ENCODE data around the gene PHYHD1. TPM values are rescaled to one million over a fixed set of nuclear protein-coding genes. Genes with fewer than 3 reads are reported as not detected.

Gene PHYHD1
- total RNA-seq, 2 donors from 2014 or later: 48.8 to 65.3 TPM

GRCh38 chr9:128899566-128900322 is 21.0 kb upstream of the PHYHD1 start:
- no peak for TF ChIP-seq CTCF (IDR thresholded peaks at IDR 0.05)
- DNase-seq: no peak
- H3K4me1 ChIP-seq: peaks cover 12% of the 10 kb centered on the region
- intact Hi-C loops (cut with DNase I): no loop called here
- WGBS, 2 donors: 56 to 76% methylated on average over 8 of the region's 8 CpGs
- peak overlapping the region in 3 of 4 donors; percentile 0 to 37 (median 21) for H3K27ac ChIP-seq
- H3K9me3 ChIP-seq: no peaks in the 10 kb centered on the region
- ATAC-seq: peak; percentile 28
- H3K36me3 ChIP-seq (replicated peaks in 1 of 2; ENCODE audit: insufficient read depth in 1 of 2, low read depth in 2 of 2): no peaks in the 10 kb centered on the region
- no peak overlapping the region for H3K4me3 ChIP-seq
- H3K27me3 ChIP-seq: no peaks in the 10 kb centered on the region

- no peak overlapping the region for H3K4me3 ChIP-seq
- 60 to 89% methylated on average over 3 to 7 of the region's 7 CpGs for WGBS, 2 donors
- TF ChIP-seq POLR2A (IDR thresholded peaks at IDR 0.05) (no peak), CTCF (IDR thresholded peaks at IDR 0.05) (no peak)
- no peaks in the 10 kb centered on the region for H3K27me3 ChIP-seq
- no peaks in the 10 kb centered on the region for H3K36me3 ChIP-seq (replicated peaks in 1 of 2; ENCODE audit: insufficient read depth in 1 of 2, low read depth in 2 of 2)
- no peak for ATAC-seq
- H3K4me1 ChIP-seq: peaks cover 12% of the 10 kb centered on the region
- H3K27ac ChIP-seq: no peak overlapping the region
- intact Hi-C loops (cut with DNase I): no loop called here
- H3K9me3 ChIP-seq: no peaks in the 10 kb centered on the region
- DNase-seq: no peak
Observed at GRCh38 chr9:128901379-128901778, 19.4 kb upstream of the PHYHD1 start.

GRCh38 chr9:128901822-128902221 is 19.0 kb upstream of the PHYHD1 start:
- TF ChIP-seq CTCF (IDR thresholded peaks at IDR 0.05): no peak
- no peak for TF ChIP-seq POLR2A (IDR thresholded peaks at IDR 0.05)
- 87% methylated on average over 5 of the region's 5 CpGs; no CpG with 5 or more reads in 1 of the 2 donors for WGBS, 2 donors
- H3K27ac ChIP-seq: peak overlapping the region in 1 of 4 donors; percentile 47
- ATAC-seq (no peak), DNase-seq (no peak)
- no peaks in the 10 kb centered on the region for H3K27me3 ChIP-seq
- intact Hi-C loops (cut with DNase I): no loop called here
- peaks cover 12% of the 10 kb centered on the region for H3K4me1 ChIP-seq
- H3K4me3 ChIP-seq: no peak overlapping the region
- H3K9me3 ChIP-seq: no peaks in the 10 kb centered on the region
- no peaks in the 10 kb centered on the region for H3K36me3 ChIP-seq (replicated peaks in 1 of 2; ENCODE audit: insufficient read depth in 1 of 2, low read depth in 2 of 2)

GRCh38 chr9:128902351-128903078 is 18.3 kb upstream of the PHYHD1 start:
- peak overlapping the region in 2 of 4 donors; percentile 18 to 47 for H3K27ac ChIP-seq
- TF ChIP-seq POLR2A (IDR thresholded peaks at IDR 0.05): no peak
- H3K27me3 ChIP-seq: no peaks in the 10 kb centered on the region
- no peak overlapping the region for H3K4me3 ChIP-seq
- ATAC-seq: no peak
- H3K4me1 ChIP-seq: peaks cover 12% of the 10 kb centered on the region
- intact Hi-C loops (cut with DNase I): no loop called here
- no peaks in the 10 kb centered on the region for H3K9me3 ChIP-seq
- H3K36me3 ChIP-seq (replicated peaks in 1 of 2; ENCODE audit: insufficient read depth in 1 of 2, low read depth in 2 of 2): peaks cover 2 to 4% of the 10 kb centered on the region in 2 donors
- peak in 1 of 4 donors; percentile 39 for DNase-seq
- WGBS, 2 donors: 79 to 81% methylated on average over 18 to 22 of the region's 23 CpGs

GRCh38 chr9:128903079-128903461 is 17.7 kb upstream of the PHYHD1 start:
- Histone ChIP-seq H3K27me3 (no peaks in the 10 kb centered on the region), H3K9me3 (no peaks in the 10 kb centered on the region), H3K4me3 (no peak overlapping the region), H3K4me1 (peaks cover 10% of the 10 kb centered on the region), H3K36me3 (replicated peaks in 1 of 2; ENCODE audit: insufficient read depth in 1 of 2, low read depth in 2 of 2) (peaks cover 6 to 8% of the 10 kb centered on the region in 2 donors), H3K27ac (peak overlapping the region in 2 of 4 donors; percentile 18 to 47)
- peak; percentile 7 for ATAC-seq
- no CpG with 5 or more reads among the region's 2 CpGs for WGBS, 2 donors
- TF ChIP-seq CTCF (IDR thresholded peaks at IDR 0.05) (no peak), POLR2A (IDR thresholded peaks at IDR 0.05) (no peak)
- intact Hi-C loops (cut with DNase I): no loop called here
- DNase-seq: no peak

Data from body of pancreas (tissue), 4 donors.